ENCODE data around the gene MUC13. TPM values are rescaled to one million over a fixed set of nuclear protein-coding genes. Genes with fewer than 3 reads are reported as not detected.

The MUC13 gene
- total RNA-seq, 1 experiment from 2014 or later = 0.04 TPM

DNA sequence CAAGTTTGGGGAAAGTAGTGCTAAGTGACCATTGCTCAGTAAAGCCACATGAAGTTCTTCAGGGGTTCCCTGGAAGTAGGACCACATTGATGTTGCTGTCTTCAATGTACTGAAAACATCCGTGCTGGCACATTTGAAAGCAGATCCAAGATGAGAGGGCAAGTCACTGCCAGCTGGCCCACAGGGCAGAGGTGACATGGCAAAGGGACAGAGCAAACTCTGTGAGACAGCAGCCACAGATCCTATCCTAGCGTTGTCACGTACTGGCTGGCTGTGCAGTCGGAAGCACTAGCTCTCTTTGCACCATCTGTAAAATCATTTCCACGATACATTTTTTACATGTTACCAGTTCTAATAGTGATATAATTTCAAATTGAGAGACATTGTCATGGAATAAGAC is 13.8 kb downstream of the MUC13 start:
- TF ChIP-seq, protein P1, sequence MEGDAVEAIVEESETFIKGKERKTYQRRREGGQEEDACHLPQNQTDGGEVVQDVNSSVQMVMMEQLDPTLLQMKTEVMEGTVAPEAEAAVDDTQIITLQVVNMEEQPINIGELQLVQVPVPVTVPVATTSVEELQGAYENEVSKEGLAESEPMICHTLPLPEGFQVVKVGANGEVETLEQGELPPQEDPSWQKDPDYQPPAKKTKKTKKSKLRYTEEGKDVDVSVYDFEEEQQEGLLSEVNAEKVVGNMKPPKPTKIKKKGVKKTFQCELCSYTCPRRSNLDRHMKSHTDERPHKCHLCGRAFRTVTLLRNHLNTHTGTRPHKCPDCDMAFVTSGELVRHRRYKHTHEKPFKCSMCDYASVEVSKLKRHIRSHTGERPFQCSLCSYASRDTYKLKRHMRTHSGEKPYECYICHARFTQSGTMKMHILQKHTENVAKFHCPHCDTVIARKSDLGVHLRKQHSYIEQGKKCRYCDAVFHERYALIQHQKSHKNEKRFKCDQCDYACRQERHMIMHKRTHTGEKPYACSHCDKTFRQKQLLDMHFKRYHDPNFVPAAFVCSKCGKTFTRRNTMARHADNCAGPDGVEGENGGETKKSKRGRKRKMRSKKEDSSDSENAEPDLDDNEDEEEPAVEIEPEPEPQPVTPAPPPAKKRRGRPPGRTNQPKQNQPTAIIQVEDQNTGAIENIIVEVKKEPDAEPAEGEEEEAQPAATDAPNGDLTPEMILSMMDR (conservative IDR thresholded peaks at IDR 0.05; ENCODE audit: low read depth, low read length) = no peak
- TF ChIP-seq EZH2phosphoT487 (IDR thresholded peaks at IDR 0.05; ENCODE audit: borderline replicate concordance, low read length) (no peak), EZH2 (IDR thresholded peaks at IDR 0.05; ENCODE audit: low read length, unreplicated experiment) (no peak)
- ChIA-PET CTCF (no interaction called here), POLR2A (ENCODE audit: unreplicated experiment) (no interaction called here)
- no peaks in the 10 kb centered on the region for H3F3A ChIP-seq (ENCODE audit: low read length, unreplicated experiment)
- no peak for DNase-seq
- no peaks in the 10 kb centered on the region for H3K9me3 ChIP-seq (ENCODE audit: low read length)
- no peak for ATAC-seq
- intact Hi-C loops (cut with micrococcal nuclease) = loop anchor here (10.0 kb wide), 1 partner anchor 514 kb away; no protein-coding TSS in a partner anchor
- H4K20me1 ChIP-seq (ENCODE audit: low read length) = no peaks in the 10 kb centered on the region
- no peaks in the 10 kb centered on the region for H3K4me1 ChIP-seq (ENCODE audit: insufficient read depth, low read length)
- H3K79me2 ChIP-seq (ENCODE audit: low read length) = no peaks in the 10 kb centered on the region
- H2AFZ ChIP-seq (ENCODE audit: low read length) = no peak overlapping the region
- H3K27ac ChIP-seq (ENCODE audit: low read length) = no peak overlapping the region
- no peaks in the 10 kb centered on the region for H3K9me2 ChIP-seq (replicated peaks; ENCODE audit: low read length)
- H3K9ac ChIP-seq (ENCODE audit: low read length) = no peak overlapping the region
- H3K36me3 ChIP-seq (ENCODE audit: low read depth, low read length) = no peaks in the 10 kb centered on the region
- BruUV-seq (replicated peaks) = no TSS peak
- H3K4me3 ChIP-seq (ENCODE audit: low read length) = no peak overlapping the region
- no peaks in the 10 kb centered on the region for H3K27me3 ChIP-seq (ENCODE audit: low read length)
- H3K4me2 ChIP-seq (ENCODE audit: low read length) = no peak overlapping the region

DNA sequence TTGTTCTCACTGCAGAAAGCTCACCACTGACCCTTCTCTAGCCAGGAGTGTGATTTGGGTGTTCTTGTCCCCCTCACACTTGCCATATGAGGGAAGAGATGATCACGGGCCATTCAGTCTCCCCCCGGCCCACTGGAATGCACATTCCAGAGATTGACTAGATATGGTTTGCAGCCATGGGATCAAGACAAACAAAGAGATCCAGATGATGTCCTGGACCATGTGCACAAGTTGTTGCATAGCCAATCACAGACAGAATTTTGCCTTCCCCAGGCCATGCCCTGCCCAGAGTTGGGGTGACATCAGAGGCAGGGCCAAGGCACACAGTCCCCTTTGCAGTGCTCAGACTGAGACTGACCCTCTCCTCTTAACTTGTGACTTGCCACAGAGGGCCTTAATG is 14.8 kb downstream of the MUC13 start:
- BruUV-seq (replicated peaks) = no TSS peak
- no peaks in the 10 kb centered on the region for H3K4me1 ChIP-seq (ENCODE audit: insufficient read depth, low read length)
- POLR2A ChIA-PET (ENCODE audit: unreplicated experiment) = no interaction called here

DNA sequence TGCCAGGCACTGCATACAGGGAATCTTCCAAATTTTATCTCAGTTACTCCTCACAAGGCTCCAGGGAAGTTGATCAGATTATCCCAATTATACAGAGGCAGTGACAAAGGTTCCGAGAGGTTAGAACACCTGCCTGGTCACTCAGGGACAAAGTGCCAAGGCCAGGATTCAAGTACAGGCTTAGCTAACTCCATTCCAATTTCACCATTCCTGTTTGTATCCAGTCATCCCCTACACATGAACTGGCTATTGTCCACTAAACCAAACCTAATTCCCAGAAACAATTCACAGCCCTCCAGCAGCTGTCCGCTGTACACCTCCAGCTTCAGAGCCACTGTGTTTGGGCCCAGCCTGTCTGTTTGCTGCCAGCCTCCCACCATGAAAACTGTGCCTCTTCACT is 16.0 kb downstream of the MUC13 start:
- no peaks in the 10 kb centered on the region for H3K9me2 ChIP-seq (replicated peaks; ENCODE audit: low read length)
- CTCF ChIA-PET = no interaction called here
- H3F3A ChIP-seq (ENCODE audit: low read length, unreplicated experiment) = no peaks in the 10 kb centered on the region
- POLR2A ChIA-PET (ENCODE audit: unreplicated experiment) = no interaction called here
- no peaks in the 10 kb centered on the region for H3K27me3 ChIP-seq (ENCODE audit: low read length)
- H3K4me1 ChIP-seq (ENCODE audit: insufficient read depth, low read length) = no peaks in the 10 kb centered on the region
- H3K79me2 ChIP-seq (ENCODE audit: low read length) = no peaks in the 10 kb centered on the region
- no peaks in the 10 kb centered on the region for H4K20me1 ChIP-seq (ENCODE audit: low read length)
- no peak overlapping the region for H3K4me2 ChIP-seq (ENCODE audit: low read length)
- ATAC-seq (no peak), DNase-seq (no peak)
- BruUV-seq (replicated peaks) = no TSS peak
- H3K36me3 ChIP-seq (ENCODE audit: low read depth, low read length) = no peaks in the 10 kb centered on the region
- no peak overlapping the region for H3K27ac ChIP-seq (ENCODE audit: low read length)
- TF ChIP-seq EZH2 (IDR thresholded peaks at IDR 0.05; ENCODE audit: low read length, unreplicated experiment) (no peak), EZH2phosphoT487 (IDR thresholded peaks at IDR 0.05; ENCODE audit: borderline replicate concordance, low read length) (no peak)
- TF ChIP-seq, protein P1 (conservative IDR thresholded peaks at IDR 0.05; ENCODE audit: low read depth, low read length) = no peak
- H3K9me3 ChIP-seq (ENCODE audit: low read length) = no peaks in the 10 kb centered on the region
- intact Hi-C loops (cut with micrococcal nuclease) = no loop called here
- no peak overlapping the region for H3K4me3 ChIP-seq (ENCODE audit: low read length)
- no peak overlapping the region for H2AFZ ChIP-seq (ENCODE audit: low read length)
- no peak overlapping the region for H3K9ac ChIP-seq (ENCODE audit: low read length)

More for the DNA sequence above, 14.8 kb downstream of the MUC13 start:
- Histone ChIP-seq H3K36me3 (ENCODE audit: low read depth, low read length) (no peaks in the 10 kb centered on the region), H3K9me2 (replicated peaks; ENCODE audit: low read length) (no peaks in the 10 kb centered on the region), H3K27ac (ENCODE audit: low read length) (no peak overlapping the region), H4K20me1 (ENCODE audit: low read length) (no peaks in the 10 kb centered on the region), H3F3A (ENCODE audit: low read length, unreplicated experiment) (no peaks in the 10 kb centered on the region), H3K4me3 (ENCODE audit: low read length) (no peak overlapping the region), H3K9ac (ENCODE audit: low read length) (no peak overlapping the region), H2AFZ (ENCODE audit: low read length) (no peak overlapping the region), H3K79me2 (ENCODE audit: low read length) (no peaks in the 10 kb centered on the region), H3K4me2 (ENCODE audit: low read length) (no peak overlapping the region), H3K27me3 (ENCODE audit: low read length) (no peaks in the 10 kb centered on the region), H3K9me3 (ENCODE audit: low read length) (no peaks in the 10 kb centered on the region)
- ATAC-seq (no peak), DNase-seq (no peak)
- TF ChIP-seq EZH2 (IDR thresholded peaks at IDR 0.05; ENCODE audit: low read length, unreplicated experiment) = no peak
- TF ChIP-seq, protein P1 (conservative IDR thresholded peaks at IDR 0.05; ENCODE audit: low read depth, low read length) = no peak
- no peak for TF ChIP-seq EZH2phosphoT487 (IDR thresholded peaks at IDR 0.05; ENCODE audit: borderline replicate concordance, low read length)
- intact Hi-C loops (cut with micrococcal nuclease) = loop anchor here (10.0 kb wide), 1 partner anchor 515 kb away; no protein-coding TSS in a partner anchor
- CTCF ChIA-PET = no interaction called here

Measured in PC-3 (cell line).